Lung (tissue), 12 donors: ENCODE data around the gene C3orf20. TPM values are rescaled to one million over a fixed set of nuclear protein-coding genes. Genes with fewer than 3 reads are reported as not detected.
A peak's percentile ranks its signal among the peaks of the same experiment; 100 is the strongest.

Source experiments
- ATAC-seq: fragments of 200-7000 bp; cut with Tn5 transposase; one replicate; pipeline ENCODE4 v1.9.1; 2020; ENCODE audit warnings: moderate number of reproducible peaks; ENCODE audit not compliant: insufficient read depth, low FRiP score
- DNase-seq, 3 donors: peaks; one replicate each; pipeline ENCODE4 v3.0.0-alpha.2; 2013 to 2017
- H3K27ac ChIP-seq, 2 donors: one replicate each; pipeline ENCODE4 v1.5.1; 2013; ENCODE audit warnings: mild to moderate bottlenecking in 2 of 2, moderate library complexity in 2 of 2, control low read depth in 1 of 2, inconsistent platforms in 1 of 2, low read depth in 1 of 2, low read length in 1 of 2
- H3K27me3 ChIP-seq, 3 donors: one replicate each; pipeline ENCODE4 v1.5.1; 2013; ENCODE audit warnings: low read length in 2 of 3; ENCODE audit not compliant: control insufficient read depth in 3 of 3, insufficient read depth in 3 of 3
- H3K36me3 ChIP-seq, 4 donors: one replicate each; pipeline ENCODE4 v1.5.1; 2013; ENCODE audit warnings: low read length in 4 of 4, mild to moderate bottlenecking in 1 of 4, moderate library complexity in 1 of 4; ENCODE audit not compliant: control insufficient read depth in 4 of 4, insufficient read depth in 4 of 4
- H3K4me1 ChIP-seq, 5 donors: one replicate each; pipeline ENCODE4 v1.5.1; 2013; ENCODE audit warnings: low read length in 5 of 5, mild to moderate bottlenecking in 2 of 5, moderate library complexity in 1 of 5; ENCODE audit not compliant: control insufficient read depth in 5 of 5, insufficient read depth in 5 of 5
- H3K4me3 ChIP-seq: one replicate; pipeline ENCODE4 v1.5.1; 2013; ENCODE audit warnings: mild to moderate bottlenecking, control low read depth, moderate library complexity
- H3K9ac ChIP-seq, 2 donors: one replicate each; pipeline ENCODE4 v1.5.1; 2013; ENCODE audit warnings: low read length in 2 of 2, control low read depth in 1 of 2; ENCODE audit not compliant: insufficient read depth in 1 of 2
- H3K9me3 ChIP-seq, 4 donors: one replicate each; pipeline ENCODE4 v1.5.1; 2013; ENCODE audit warnings: low read length in 3 of 4, mild to moderate bottlenecking in 1 of 4, moderate library complexity in 1 of 4; ENCODE audit not compliant: control insufficient read depth in 4 of 4, insufficient read depth in 3 of 4
- WGBS, 2 donors: extraction: QIAGEN DNeasy Blood & Tissue Kit; methylation state at CpG; one replicate each; pipeline ENCODE4 v1.1.7; 2013; 5-methylcytosine and 5-hydroxymethylcytosine counted together
- polyA plus RNA-seq, 2 donors: library from polyadenylated mRNA; stranded (reverse); fragments of 200-250 nt; gene quantifications; one replicate each; pipeline ENCODE4 v1.2.1, GENCODE V29; 2013
- total RNA-seq, 2 donors: library from RNA; depleted of rRNA in 1 of 2; stranded (reverse); fragments of >200 nt in 1 of 2; gene quantifications; one replicate each; pipeline ENCODE4 v1.2.1, GENCODE V29; 2014 to 2021
- TF ChIP-seq, protein P1 (sequence below): IDR thresholded peaks from 2 replicates; pipeline ENCODE4 v1.5.1; 2012; ENCODE audit warnings: mild to moderate bottlenecking; ENCODE audit errors: control extremely low read depth, extremely low read depth
- donor health status: control.
- donor health status: control.
- donor health status: Bipolar disorder and iron deficiency.
- donor health status: healthy.
- donor health status: DM: yes; HTN: yes; CAD: no.

C3orf20 gene
- total and polyA plus RNA-seq, 4 donors, result 0.03 to 0.14 (median 0.12) TPM; not detected in 1

DNA sequence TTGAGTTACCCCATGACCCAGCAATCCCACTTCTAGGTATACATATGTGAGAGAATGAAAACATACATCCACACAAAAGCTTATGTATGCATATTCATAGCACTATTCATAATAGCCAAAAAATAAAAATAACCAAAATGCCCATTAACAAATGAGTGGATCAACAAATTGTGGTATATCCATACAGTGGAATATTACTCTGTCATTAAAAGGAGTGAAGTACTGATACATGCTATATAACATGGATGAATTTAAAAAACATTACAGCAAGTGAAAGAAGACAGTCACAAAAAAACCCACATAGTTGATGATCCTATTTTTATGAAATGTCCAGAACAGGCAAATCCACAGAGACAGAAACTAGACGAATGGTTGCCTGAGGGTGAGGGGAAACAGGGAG, 5.2 kb downstream of the C3orf20 start:
- no peaks in the 10 kb centered on the region for H3K27me3 ChIP-seq
- H3K36me3 ChIP-seq, result peaks cover 0 to 5% (median 1%) of the 10 kb centered on the region in 4 donors
- no peak overlapping the region for H3K27ac ChIP-seq
- TF ChIP-seq, protein P1, sequence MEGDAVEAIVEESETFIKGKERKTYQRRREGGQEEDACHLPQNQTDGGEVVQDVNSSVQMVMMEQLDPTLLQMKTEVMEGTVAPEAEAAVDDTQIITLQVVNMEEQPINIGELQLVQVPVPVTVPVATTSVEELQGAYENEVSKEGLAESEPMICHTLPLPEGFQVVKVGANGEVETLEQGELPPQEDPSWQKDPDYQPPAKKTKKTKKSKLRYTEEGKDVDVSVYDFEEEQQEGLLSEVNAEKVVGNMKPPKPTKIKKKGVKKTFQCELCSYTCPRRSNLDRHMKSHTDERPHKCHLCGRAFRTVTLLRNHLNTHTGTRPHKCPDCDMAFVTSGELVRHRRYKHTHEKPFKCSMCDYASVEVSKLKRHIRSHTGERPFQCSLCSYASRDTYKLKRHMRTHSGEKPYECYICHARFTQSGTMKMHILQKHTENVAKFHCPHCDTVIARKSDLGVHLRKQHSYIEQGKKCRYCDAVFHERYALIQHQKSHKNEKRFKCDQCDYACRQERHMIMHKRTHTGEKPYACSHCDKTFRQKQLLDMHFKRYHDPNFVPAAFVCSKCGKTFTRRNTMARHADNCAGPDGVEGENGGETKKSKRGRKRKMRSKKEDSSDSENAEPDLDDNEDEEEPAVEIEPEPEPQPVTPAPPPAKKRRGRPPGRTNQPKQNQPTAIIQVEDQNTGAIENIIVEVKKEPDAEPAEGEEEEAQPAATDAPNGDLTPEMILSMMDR, result no peak
- DNase-seq (no peak), ATAC-seq (no peak)
- WGBS, 2 donors, result 96 to 97% methylated on average over 1 of the region's 1 CpG
- H3K9ac ChIP-seq, result no peak overlapping the region
- H3K4me3 ChIP-seq, result no peak overlapping the region
- H3K9me3 ChIP-seq, result peaks cover 0 to 4% (median 1%) of the 10 kb centered on the region in 4 donors
- H3K4me1 ChIP-seq, result no peaks in the 10 kb centered on the region

DNA sequence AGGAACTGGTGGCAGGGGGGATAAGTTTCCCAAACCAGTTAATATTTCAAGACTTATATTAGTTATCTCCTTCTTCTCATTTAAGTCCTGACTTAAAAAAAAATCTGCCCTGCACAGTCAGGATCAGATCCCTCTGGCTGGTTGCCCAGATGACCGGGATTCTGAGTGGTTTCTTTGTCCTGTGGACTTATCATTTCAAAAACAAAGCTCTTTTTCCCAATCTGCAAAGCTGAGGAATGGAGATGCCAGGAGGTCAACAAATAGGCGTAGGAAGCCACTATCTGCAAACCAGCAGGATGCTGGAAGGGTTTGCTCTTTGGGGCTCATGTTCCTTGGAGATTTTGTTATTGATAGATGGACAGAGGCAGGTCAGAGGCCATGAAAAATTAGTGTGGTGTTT, 5.8 kb downstream of the C3orf20 start:
- no peak for ATAC-seq
- WGBS, 2 donors, result 59 to 78% methylated on average over 2 of the region's 2 CpGs
- peaks cover 0 to 5% (median 1%) of the 10 kb centered on the region in 4 donors for H3K36me3 ChIP-seq
- H3K27me3 ChIP-seq, result no peaks in the 10 kb centered on the region
- H3K9ac ChIP-seq, result no peak overlapping the region
- peak in 1 of 3 donors; percentile 23 for DNase-seq
- no peak overlapping the region for H3K4me3 ChIP-seq
- H3K27ac ChIP-seq, result no peak overlapping the region
- H3K4me1 ChIP-seq, result peaks cover 0 to 4% (median 0%) of the 10 kb centered on the region in 5 donors
- TF ChIP-seq, protein P1, result no peak
- H3K9me3 ChIP-seq, result peaks cover 0 to 4% (median 1%) of the 10 kb centered on the region in 4 donors

DNA sequence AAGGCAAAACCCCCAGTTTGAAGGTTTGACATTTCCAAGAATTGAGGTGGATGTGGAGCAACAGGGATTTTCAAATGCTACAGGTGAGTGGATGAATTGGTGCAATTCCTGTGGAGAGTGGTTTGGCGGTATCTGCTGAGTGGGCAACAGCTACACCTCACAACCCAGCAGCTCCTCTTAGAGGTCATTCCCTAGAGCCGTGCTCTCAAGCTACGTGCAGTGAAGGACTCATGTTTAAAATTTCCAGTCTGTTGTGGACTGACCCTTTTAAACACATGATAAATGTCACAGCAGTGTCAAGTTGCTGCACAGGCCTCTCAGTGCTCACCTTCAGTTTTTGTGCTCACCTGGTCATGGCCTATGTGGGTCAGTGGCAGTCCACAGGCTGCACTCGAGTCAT, 9.5 kb downstream of the C3orf20 start:
- no peaks in the 10 kb centered on the region for H3K27me3 ChIP-seq
- peaks cover 0 to 4% (median 1%) of the 10 kb centered on the region in 4 donors for H3K9me3 ChIP-seq
- TF ChIP-seq, protein P1, result no peak
- no peak overlapping the region for H3K9ac ChIP-seq
- H3K36me3 ChIP-seq, result peaks cover 0 to 5% (median 0%) of the 10 kb centered on the region in 4 donors
- peaks cover 0 to 4% (median 0%) of the 10 kb centered on the region in 5 donors for H3K4me1 ChIP-seq
- no peak overlapping the region for H3K4me3 ChIP-seq
- no peak for ATAC-seq
- no peak for DNase-seq
- no peak overlapping the region for H3K27ac ChIP-seq
- 93% methylated on average over 4 of the region's 4 CpGs for WGBS, 2 donors

DNA sequence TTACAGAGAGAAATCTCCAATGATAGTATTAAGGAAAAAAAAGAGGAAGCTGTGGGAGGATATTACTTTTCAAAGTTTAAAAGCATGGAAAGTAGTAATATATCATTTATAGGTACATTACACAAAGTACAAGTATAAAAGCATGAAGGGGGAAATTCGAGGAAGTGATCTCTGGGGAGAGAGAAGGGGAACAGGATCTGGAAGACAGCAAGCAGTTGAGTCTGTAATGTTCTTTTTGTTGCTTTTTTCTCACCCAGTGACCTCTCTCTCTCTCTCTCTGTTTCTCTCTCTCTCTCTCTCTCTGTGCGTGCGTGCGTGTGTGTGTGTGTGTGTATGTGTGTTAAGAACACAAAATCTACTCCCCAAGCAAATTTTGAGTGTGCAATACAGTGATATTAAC, 10.2 kb downstream of the C3orf20 start:
- peak in 1 of 3 donors; percentile 16 for DNase-seq
- no peak for ATAC-seq
- H3K27ac ChIP-seq, result no peak overlapping the region
- H3K4me3 ChIP-seq, result no peak overlapping the region
- H3K9me3 ChIP-seq, result peaks cover 0 to 3% (median under 1%) of the 10 kb centered on the region in 4 donors
- H3K27me3 ChIP-seq, result no peaks in the 10 kb centered on the region
- WGBS, 2 donors, result 17 to 45% methylated on average over 3 to 4 of the region's 4 CpGs
- TF ChIP-seq, protein P1, result no peak
- peaks cover 0 to 2% (median 0%) of the 10 kb centered on the region in 4 donors for H3K36me3 ChIP-seq
- no peak overlapping the region for H3K9ac ChIP-seq
- peaks cover 0 to 4% (median 0%) of the 10 kb centered on the region in 5 donors for H3K4me1 ChIP-seq
